ENCODE measurements around the gene EEF1AKMT2.

DNA sequence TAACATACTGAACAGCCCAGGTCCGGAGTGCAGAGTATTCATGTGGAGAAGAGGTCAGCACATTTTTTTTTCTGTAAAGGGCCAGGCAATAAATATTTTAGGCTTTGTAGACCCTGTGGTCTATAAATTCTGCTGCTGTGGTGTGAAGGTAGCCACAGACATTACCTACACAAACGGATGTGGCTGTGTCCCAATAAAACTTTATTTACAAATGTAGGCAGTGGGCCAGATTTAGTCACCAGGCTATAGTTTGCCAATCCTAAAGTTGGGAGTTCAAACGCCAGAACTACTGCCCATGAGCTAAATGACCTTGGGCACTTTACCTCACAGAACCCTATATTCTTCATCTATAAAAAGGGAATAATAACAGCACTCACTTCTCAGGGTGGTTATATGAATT lies 60.9 kb downstream of the EEF1AKMT2 start:
- TF ChIP-seq, protein P1, sequence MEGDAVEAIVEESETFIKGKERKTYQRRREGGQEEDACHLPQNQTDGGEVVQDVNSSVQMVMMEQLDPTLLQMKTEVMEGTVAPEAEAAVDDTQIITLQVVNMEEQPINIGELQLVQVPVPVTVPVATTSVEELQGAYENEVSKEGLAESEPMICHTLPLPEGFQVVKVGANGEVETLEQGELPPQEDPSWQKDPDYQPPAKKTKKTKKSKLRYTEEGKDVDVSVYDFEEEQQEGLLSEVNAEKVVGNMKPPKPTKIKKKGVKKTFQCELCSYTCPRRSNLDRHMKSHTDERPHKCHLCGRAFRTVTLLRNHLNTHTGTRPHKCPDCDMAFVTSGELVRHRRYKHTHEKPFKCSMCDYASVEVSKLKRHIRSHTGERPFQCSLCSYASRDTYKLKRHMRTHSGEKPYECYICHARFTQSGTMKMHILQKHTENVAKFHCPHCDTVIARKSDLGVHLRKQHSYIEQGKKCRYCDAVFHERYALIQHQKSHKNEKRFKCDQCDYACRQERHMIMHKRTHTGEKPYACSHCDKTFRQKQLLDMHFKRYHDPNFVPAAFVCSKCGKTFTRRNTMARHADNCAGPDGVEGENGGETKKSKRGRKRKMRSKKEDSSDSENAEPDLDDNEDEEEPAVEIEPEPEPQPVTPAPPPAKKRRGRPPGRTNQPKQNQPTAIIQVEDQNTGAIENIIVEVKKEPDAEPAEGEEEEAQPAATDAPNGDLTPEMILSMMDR (IDR thresholded peaks at IDR 0.05) = no peak
- TF ChIP-seq EZH2 (IDR thresholded peaks at IDR 0.05) = no peak
- TF ChIP-seq EZH2phosphoT487 (IDR thresholded peaks at IDR 0.05) = no peak

Data from neural progenitor cell (in vitro differentiated cells).